Measurements from ENCODE around the gene TAF1B.

GRCh38 chr2:9954136-9954535, 110.9 kb downstream of the TAF1B start:
- TF ChIP-seq CTCF (IDR thresholded peaks at IDR 0.05; ENCODE audit: extremely low read depth in 1 of 2, insufficient read depth in 1 of 2, low read depth in 1 of 2, low read length in 2 of 2) (no peak), POLR2A (IDR thresholded peaks at IDR 0.05; ENCODE audit: low read depth, low read length) (no peak)

Measured in endothelial cell of umbilical vein (primary cell).